HK-2 (cell line): ENCODE results near the gene CCDC57.
A peak's percentile ranks its signal among the peaks of the same experiment; 100 is the strongest.

Experiments used
- DNase-seq: peaks from one replicate; pipeline ENCODE4 v3.0.0-alpha.2; 2018; ENCODE audit not compliant: unreplicated experiment

The CCDC57 gene

GRCh38 chr17:82236142-82236971 lies 23.7 kb upstream of the CCDC57 start:
- DNase-seq = no peak

DNA sequence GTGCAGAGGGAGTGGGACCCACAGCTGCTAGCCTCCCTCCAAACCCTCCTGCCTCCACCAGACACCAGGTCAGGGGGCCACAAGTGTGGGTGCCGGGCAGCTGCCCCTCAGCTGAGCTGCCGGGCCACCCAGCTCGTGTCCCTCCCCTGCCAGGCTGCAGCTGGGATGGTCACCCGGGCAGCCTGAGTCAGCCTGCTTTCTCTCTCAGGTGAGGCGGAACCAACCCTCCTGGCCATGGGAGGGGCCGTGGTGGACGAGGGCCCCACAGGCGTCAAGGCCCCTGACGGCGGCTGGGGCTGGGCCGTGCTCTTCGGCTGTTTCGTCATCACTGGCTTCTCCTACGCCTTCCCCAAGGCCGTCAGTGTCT lies 23.1 kb upstream of the CCDC57 start:
- peak; percentile 58 for DNase-seq

DNA sequence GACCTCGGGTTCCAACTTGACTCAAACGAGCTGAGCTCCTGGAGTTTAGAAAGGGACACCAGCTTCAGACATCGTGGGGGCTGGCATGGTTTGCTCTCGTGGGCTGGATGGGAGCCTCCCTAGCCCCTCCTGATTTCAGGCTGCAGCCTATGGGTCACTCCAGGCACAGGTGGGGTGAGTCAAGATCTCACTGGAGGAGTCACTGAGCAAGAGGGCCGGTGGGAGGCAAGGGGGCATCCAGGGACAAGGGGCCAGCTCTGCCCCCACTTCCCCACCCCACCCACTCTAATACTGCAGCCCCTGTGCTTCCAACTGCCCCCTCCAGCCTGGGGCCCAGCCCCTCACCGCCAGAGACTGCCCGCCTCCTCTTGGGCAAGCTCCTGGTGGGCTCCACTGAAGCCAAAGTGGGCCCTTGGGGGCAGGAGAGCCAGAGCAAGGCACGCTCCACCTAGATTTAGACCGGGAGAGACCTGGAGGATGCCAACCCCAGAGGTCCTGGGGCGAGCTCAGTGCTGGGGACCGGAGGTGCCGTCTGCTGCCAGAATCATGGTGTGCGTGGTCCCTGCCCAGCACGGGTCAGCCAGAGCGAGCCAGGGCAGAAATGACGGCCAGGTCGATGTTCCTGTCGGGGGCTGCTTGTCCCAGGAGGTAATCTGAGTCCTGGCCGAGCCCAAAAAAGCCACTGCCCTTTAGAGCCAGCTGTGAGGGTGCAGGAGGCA lies 22.6 kb upstream of the CCDC57 start:
- DNase-seq = no peak

DNA sequence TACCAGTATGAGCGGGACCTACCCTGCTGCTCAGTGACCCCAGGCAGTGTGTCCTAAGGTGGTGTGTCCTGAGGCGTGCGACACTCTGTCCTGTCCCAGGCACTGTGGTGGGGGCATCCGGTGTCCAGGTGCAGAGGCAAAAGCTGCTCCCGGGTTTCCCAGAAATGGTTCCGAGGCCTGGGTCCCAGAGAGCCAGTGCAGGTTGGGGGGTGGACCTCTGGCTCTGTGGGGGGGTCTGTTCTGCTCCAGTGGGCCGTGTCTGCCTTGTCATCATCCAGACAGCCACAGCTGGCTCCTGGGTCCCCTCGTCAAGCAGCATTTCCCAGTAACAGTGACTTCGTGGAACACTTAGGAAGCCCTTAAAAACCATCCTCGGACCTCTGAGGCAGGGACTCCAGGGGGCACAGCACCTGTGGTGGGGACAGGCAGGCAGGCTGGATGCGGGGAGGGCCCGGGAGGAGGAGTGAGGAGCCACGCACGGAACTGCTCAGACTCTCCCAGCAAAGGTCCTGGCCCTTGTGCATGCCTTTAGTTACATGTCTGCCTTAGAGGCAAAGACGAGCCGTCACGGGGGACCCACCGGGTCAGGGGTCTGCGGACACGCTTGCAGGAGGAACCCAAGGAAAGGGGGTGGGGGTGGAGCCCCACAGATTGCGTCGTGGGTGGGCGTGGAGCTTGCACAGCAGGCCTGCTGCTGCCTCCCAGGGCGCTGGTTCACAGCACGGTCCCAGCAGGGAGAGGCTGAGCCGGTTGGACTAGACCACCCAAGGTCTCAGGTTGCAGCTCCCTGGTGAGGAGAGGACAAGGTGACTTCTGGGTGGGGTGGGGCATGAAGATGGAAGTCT lies 21.8 kb upstream of the CCDC57 start:
- no peak for DNase-seq

GRCh38 chr17:82232876-82233785 lies 20.5 kb upstream of the CCDC57 start:
- no peak for DNase-seq

GRCh38 chr17:82232322-82232820 lies 19.7 kb upstream of the CCDC57 start:
- no peak for DNase-seq

GRCh38 chr17:82231562-82232321 lies 19.1 kb upstream of the CCDC57 start:
- peak; percentile 85 for DNase-seq

DNA sequence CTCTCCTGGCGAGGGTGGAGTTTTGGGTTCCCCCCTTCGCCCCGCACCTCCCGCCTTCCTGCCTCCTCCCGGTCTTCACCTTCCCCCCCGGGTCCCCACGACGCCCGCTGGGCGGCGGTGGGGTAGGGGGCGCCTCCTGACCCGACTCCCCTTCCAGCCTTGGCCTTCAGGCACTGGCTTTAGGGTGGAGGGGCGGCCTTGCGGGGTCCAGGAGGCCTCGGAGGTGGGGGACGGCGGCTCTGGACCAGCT lies 18.6 kb upstream of the CCDC57 start:
- no peak for DNase-seq

GRCh38 chr17:82230609-82231311 lies 18.1 kb upstream of the CCDC57 start:
- peak; percentile 95 for DNase-seq

DNA sequence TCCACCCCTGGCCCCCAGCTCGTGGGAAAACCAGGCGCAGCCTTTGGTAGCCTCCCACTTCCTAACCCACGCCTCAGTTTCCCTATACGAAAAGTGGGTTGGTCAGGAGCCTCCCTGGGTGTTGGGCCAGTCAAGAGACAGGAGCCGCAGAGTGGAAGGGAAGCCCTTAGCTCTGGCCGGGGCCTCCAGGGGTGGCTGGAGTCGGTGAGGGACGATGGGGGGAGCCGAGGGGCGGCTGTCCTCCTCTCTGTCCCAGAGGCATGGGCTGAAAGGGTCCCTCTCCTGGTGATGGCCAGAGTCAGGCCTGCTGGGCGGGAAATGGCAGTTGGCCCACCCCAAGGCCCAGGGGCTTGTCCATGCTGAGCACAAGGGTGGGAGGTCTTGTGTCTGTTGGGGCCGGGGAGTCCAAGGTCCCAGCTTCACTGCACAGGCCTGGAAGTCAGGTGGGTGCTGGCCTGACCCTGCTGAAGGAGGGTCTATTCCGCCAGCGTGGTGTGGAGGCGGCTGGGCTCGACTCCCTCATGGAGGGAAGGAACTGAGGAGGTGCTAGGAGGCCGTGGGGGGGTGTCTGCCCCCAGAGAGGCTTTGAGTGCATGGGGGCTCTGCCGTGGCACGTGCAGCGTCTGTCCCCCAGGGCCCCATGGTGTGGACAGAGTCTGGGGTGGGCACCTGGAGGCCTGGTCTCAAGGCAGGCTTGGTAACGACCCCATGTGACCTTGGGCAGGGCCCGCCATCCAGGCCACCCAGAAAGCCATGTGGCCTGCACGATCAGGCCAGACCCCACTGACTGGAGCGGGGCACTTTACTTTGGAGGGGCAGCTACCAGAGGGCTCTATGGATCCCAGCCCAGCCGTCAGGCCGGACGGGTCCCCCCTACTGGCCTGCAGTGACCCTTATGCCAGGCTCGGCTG lies 17.3 kb upstream of the CCDC57 start:
- DNase-seq = no peak

DNA sequence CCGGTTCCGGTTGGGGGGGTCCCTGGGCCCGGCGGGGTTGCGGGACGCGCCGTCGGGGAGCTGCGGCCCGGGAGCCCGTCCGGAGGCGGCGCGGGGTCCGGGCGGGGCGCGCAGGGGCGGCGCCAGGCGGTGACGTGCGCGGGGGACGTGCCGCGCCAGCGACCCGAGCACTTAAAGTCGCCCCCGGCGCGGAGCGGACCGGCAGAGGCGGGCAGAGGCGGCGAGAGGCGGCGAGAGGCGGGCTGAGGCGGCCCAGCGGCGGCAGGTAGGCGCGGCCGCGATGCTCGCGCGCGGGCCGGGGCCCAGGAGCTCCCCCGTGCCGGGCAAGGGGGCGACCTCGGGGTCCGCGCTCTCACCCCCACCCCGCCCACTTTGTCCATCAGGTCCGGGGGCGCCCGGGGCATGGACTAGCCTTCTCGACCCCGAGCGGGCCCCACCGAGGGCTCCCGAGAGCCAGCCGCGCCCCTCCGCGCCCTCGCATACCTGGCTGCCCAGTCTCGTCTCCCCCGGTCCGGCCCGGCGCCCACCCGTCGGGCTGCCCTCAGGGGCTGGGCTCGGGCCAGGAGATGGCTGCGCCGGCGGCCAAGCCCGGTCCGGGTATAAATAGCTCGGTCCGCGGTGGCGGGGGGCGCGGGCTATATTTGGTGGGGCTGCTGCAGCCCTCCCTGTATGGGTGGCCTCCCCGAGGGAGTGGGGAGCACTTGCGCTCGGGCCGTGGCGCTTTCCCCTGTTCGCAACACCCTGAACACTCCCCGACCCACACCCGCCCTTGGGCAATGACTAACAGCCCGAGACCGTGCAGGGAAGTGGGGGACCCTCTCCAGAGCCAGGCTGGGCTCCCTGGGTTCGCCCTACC lies 16.4 kb upstream of the CCDC57 start, which contains the start of gene SLC16A3:
SLC16A3 (plus strand) TSS at position 201 of the 856 bp plus-strand sequence. CDS start 6,967 bp downstream, outside the sequence.
- DNase-seq = peak; percentile 82

DNA sequence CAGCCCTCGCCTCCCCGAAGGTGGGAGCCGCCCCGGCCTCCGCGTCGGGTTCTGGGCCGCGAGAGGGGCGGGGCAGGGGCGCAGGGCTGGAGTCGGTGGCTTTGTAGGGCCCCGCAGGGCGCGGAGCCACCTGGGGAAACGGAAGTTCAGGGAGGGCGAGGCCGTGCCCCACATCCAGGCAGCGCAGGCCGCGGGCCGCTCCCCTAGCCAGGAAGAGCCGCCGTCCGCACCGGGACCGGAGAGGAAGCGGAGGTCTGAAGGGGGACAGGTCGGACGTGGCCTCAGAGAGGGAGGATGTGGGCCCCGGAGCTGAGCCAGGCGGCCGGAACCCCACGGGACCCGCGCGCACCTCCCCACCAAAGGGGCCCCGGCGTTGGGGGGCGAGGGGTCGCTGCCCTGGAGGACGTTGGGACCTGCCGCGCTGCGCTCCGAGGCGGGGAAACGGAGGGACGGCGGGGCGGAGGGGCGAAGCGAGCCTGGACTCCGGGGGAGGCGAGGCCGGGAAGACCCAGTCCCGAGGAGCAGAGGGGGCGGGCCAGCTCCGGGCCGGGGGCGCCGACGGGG lies 15.7 kb upstream of the CCDC57 start:
- no peak for DNase-seq

- DNase-seq = no peak
Observed at GRCh38 chr17:82227629-82228277, 15.1 kb upstream of the CCDC57 start.

DNA sequence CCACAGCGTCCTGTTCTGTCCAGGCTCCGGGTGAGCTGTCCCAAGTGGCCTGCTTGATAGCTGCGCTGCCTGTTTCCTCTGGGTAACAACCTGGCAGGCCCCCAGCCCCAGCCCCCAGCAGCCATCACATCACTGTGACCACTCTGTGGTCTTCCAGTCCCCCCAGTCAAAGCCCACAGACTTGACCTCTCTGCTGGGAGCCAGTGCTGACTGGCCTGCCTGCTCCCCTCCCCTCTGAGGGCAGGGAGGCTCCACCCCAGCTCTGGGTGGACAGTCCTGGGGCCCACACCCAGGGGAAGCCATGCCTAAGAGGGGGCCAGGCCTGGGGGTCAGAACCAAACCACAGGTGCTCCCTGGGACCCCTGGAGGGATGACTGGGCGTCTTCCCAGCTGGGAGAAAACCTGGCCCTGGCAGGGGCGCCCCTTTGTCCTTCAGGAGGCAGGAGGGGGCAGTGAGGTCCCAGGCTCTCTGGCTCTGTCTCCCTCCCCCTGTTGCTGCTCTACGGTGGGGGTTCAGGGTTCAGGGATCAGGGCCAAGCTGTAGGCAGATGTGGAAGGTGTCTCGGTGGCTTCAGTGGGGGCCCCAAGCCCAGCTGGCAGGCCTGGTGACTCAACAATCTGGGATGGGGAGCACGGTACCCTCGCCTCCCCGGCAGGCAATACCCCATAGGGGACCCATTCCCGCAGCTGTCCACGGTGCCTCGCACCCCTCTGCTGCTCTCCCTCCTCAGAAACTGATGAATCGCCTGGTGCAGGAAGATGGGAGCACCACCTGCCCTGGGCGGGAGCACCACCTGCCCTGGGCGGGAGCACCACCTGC lies 14.4 kb upstream of the CCDC57 start:
- no peak for DNase-seq

- no peak for DNase-seq
Observed at GRCh38 chr17:82226146-82226808, 13.6 kb upstream of the CCDC57 start.
